ENCODE data around the gene WWOX.

The WWOX gene

DNA sequence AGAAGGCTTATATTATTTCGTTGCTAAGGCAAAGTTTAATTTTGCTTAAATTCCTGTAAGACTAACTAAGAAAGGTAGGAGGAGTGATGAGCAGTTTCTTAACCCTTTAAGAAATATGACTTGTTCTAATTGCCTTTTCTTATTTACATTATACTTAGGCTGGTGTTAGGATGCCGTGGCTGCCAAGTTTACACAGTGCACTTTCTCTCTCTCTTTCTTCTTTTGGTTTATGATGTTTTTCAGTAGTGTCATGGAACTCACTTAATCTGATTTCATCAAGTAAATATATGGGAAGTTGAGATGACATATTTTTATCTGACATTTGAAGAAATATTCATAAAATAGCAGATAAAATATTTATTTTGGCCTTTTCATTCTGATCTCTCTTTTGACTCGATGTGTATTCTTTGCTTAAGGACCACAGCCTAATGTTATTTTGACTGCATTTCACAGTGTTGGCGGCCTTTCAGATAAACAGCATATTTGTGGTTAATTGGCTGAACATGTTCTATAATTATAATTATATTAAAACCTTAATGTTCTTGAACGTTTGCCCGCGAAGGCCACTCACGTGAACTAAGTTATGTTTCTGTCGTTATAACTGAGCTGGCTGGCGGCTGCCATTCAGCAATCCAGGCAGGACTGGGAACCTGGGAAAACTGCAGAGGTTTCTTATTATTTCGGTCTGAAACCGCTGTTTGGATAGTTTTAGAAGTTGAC, 191.6 kb downstream of the WWOX start:
- CTCF ChIA-PET, result no interaction called here
- DNase-seq (ENCODE audit: extremely low spot score), result no peak
- POLR2A ChIA-PET, result no interaction called here
- TF ChIP-seq, protein P1, sequence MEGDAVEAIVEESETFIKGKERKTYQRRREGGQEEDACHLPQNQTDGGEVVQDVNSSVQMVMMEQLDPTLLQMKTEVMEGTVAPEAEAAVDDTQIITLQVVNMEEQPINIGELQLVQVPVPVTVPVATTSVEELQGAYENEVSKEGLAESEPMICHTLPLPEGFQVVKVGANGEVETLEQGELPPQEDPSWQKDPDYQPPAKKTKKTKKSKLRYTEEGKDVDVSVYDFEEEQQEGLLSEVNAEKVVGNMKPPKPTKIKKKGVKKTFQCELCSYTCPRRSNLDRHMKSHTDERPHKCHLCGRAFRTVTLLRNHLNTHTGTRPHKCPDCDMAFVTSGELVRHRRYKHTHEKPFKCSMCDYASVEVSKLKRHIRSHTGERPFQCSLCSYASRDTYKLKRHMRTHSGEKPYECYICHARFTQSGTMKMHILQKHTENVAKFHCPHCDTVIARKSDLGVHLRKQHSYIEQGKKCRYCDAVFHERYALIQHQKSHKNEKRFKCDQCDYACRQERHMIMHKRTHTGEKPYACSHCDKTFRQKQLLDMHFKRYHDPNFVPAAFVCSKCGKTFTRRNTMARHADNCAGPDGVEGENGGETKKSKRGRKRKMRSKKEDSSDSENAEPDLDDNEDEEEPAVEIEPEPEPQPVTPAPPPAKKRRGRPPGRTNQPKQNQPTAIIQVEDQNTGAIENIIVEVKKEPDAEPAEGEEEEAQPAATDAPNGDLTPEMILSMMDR (IDR thresholded peaks at IDR 0.05; ENCODE audit: control extremely low read depth, extremely low read depth, low read depth, missing control alignments), result no peak

DNA sequence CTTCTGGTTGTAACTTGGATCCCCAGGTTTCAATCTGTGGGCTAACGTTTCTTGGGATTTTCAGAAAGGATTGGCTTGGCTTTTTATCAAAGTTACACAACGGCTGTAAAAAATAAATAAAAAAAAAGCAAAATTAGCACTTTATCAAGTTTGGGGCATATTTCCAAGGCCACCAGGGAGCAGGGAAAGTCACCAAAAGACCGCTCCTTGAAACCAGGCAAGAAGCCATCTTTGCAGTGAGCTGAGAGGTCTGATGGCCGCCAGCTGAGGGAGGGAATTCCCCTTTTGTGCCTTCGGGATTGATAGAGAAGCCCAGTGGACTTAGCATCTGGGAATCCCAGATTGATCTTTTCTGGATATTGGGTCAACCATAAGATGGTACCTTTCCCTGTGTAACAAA, 192.2 kb downstream of the WWOX start:
- TF ChIP-seq, protein P1 (IDR thresholded peaks at IDR 0.05; ENCODE audit: control extremely low read depth, extremely low read depth, low read depth, missing control alignments), result no peak
- ChIA-PET POLR2A (no interaction called here), CTCF (no interaction called here)
- no peak for DNase-seq (ENCODE audit: extremely low spot score)

DNA sequence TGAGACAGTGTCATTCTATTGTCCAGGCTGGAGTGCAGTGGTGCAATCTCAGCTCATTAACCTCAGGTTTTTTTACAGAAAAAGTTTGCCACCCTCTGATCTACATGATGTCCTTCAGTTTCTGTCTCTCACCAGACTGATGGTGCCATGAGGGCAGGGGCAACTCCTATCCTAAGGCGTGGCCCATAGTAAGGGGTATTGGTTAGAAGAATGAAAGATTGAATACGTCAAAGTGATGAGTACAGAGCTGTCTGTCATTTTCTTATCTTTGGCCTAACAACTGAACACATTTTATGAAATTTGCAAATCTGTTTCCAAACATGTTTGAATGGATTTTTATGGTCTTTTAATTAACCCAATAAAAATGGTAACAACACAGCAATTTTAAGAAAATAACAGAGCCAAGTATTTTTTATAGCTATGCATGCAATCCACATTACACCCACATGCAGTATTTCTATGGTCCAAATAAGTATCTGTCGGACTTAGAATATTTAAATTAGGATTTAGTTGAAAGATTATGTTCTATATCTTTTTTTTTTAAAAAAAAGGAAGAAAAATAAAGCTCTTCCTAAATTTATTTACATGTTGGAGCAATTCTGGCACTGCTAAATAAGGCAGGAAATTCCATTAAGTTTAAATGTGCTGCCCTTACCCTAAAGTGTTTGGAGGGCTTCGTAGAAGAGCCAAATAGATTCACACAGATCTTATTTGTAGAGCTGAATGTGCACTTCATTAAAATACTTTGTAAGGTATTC, 192.8 kb downstream of the WWOX start:
- DNase-seq (ENCODE audit: extremely low spot score), result no peak
- ChIA-PET POLR2A (no interaction called here), CTCF (no interaction called here)
- TF ChIP-seq, protein P1 (IDR thresholded peaks at IDR 0.05; ENCODE audit: control extremely low read depth, extremely low read depth, low read depth, missing control alignments), result no peak

DNA sequence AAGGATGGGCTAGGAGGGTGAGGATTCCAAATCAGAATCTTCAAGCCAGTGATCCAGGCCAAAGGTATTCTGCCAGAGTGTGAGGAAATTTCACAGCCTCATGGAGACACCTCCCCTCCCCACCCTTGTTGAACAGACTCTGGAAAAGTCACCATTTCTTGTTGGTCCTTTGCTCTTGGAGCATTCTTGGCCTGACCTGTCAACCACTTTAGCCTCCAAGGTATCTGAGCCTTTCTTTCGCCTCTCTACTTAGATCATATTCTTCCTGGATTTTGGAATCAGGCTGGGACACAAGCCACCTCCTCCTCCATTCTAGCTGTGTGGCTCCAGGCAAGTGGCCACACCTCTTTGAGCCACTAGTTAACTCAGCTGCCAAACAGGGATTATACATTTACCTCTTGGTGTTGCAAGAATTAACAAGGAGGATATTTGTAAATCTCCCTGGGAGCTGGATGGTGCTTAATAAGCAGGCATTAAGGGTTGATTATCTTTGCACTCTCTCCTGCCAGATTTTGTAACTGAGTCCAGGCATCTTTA, 193.5 kb downstream of the WWOX start:
- ChIA-PET CTCF (no interaction called here), POLR2A (no interaction called here)
- no peak for DNase-seq (ENCODE audit: extremely low spot score)
- TF ChIP-seq, protein P1 (IDR thresholded peaks at IDR 0.05; ENCODE audit: control extremely low read depth, extremely low read depth, low read depth, missing control alignments), result no peak

DNA sequence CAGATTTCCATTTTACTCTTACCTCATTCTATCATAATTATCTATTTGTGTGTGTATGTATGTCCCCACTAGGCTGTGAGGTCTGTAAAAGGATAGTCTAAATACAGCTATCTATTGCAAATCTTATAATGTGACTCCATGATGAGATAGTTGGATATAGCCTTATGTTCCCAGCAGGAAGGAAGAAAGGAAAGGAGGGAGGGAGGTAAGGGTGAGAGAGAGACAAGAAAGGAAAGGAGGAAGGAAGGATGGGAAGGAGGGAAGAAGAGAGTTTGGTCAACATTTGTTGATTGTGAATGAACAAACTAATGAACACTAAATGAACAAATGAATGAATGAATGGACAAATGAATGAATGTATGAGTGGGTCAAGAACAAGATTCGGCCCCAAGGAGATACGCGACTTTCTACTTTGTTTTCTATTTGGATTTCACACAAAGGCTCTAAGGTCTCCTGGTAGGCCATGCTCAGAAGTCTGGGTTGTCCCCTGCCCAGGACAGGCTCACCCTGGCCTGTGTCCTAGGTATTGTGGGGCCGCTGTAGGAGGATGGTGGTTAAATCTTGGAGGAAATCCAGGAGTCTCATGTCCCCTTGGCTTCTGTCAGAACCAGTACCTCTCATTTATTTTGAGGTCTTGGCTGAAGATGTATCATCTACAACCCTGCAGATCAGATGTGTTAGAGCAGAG, 195.2 kb downstream of the WWOX start:
- TF ChIP-seq, protein P1 (IDR thresholded peaks at IDR 0.05; ENCODE audit: control extremely low read depth, extremely low read depth, low read depth, missing control alignments), result no peak
- ChIA-PET POLR2A (no interaction called here), CTCF (no interaction called here)
- DNase-seq (ENCODE audit: extremely low spot score), result no peak

DNA sequence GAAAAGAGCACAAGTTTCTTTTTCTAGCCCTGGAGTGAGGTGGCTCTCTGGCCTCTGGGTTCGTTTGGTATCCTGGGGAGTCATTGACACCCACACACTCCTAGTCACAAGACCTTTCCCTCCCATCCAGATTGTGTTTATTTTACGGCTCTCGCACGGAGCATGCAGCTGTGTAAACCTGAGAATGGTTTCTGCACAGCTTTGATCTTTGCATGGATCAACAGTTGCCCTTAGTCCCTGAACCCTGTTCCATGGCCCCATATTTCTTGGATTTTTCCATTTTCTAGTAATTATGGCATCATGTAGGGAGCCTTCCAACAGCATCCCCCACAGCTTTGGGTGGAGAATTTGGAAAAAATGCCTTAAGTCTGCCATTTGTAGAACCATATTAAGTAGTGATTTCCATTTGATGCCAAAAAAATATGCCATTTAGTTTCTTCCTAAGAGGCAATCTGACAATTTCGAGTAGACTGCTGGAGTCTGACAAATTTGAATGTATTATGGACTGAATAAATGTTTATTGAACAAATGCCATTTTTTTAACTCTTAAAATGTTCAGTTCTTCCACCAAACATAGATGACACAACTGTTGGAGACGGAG, 197.7 kb downstream of the WWOX start:
- no peak for DNase-seq (ENCODE audit: extremely low spot score)
- CTCF ChIA-PET, result no interaction called here
- POLR2A ChIA-PET, result no interaction called here
- TF ChIP-seq, protein P1 (IDR thresholded peaks at IDR 0.05; ENCODE audit: control extremely low read depth, extremely low read depth, low read depth, missing control alignments), result no peak
